GM19023 (cell line): Measurements from ENCODE around the gene ASCC1.
"Not testable (repeated sequence)": the region's sequence is repeated elsewhere in the genome, so short reads cannot be mapped to it uniquely, and the experiment has no call there.

ENCODE experiments used
- ATAC-seq: cut with Tn5 transposase; IDR thresholded peaks from one replicate; pipeline ENCODE4 v1.9.1; 2021; ENCODE audit warnings: mild to moderate bottlenecking, moderate library complexity; ENCODE audit not compliant: unreplicated experiment

Gene ASCC1

DNA sequence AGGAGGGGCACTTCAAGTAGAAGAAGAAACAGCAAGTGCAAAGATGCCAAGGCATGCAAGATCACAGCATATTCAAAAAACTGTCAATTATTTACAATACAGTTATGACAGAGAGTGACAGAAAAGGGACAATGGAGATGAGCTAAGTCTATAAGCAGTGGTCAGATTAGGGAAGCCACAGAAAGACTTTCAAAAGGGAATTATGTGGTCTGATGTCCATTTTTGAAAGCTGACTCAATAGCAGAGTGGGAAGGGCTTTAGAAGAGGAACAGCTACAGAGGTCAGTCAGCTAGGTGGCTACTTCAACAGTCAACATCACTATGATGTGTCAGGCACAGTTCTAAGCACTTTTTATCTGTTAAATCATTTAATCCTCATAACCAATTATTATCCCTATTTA, 82.6 kb downstream of the ASCC1 start:
- peak; percentile 90 for ATAC-seq

DNA sequence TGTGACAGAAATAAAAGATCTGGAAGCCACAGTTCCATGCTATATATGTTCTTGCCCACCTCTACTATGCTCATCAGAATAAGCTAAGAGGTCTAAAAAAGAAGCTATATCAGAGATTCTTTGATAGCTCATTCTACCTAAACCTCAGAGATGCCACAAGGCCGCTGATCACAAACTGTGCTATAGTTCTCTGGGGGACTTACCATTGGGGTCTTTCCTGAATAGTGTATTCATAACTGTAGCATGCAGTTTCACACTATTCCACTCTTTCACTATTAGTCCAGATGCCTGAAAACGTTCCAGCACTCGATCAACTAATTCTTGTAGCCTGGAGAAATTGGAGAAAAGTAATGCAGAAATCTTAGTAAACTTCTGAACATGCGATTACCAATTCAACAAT, 83.2 kb downstream of the ASCC1 start:
- no peak for ATAC-seq

DNA sequence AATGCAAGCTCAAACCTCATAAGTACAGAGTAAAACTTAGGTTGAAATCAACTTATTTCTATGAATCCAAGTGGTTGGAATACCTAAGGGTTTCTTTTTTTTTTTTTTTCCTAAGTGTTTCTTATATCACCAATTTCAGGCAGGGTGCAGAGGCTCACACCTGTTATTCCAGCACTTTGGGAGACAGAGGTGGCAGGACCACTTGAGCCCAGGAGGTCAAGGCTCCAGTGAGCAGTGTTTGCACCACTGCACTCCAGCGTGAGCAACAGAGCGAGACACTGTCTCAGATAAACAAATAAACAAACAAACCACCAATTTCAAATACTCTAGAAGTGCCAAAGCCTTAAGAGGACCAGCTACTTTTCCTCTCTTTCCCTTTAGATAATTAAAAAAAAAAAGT, 88.5 kb downstream of the ASCC1 start:
- no peak for ATAC-seq

DNA sequence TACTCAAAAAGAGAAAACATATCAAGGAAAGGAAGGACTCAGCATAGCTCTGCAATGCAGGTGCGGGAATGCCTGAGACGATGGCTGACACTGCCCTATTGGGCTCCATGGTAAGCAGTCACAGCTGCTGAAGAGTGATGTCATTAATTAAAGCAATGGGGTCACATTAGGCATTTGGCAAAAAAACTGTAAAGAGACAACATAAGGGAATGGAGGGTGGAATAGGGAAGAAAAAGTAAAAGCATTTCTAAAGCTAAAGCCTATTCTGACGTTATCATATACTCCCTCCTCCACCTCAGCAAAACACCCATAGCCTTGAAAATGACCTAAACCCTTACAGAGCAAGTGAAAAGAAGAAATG, 89.2 kb downstream of the ASCC1 start:
- ATAC-seq: no peak

DNA sequence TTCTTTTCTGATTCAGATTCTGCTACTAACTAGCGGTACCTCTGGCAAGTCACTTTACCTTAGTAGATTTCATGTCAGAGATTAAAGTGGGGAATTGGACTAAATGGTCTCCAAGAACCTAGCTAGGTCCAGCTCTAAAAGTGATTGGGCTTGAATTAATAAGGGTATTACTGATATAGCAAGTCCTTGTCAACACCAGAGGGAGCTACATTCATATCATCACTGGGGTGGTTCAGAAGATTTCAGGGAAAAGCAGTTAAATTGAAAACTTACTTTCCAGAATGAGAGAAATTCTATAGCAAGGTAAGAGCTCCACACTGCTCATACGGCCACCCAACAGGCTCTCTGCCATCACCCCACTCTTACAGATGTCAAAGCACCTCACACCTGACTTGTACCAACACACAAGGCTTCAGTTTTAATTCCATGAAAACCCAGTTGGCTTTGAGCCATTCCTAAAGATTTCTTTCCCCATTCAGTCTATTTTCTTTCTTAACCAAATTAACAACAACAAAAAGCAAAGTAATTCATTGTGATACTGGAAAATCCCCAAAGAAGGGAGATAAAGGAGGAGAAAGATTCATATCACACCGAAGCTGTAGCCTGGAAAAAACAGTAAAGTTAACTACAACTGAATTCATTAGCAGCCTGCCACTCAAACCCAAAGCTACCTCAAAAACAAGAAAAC, 89.7 kb downstream of the ASCC1 start:
- ATAC-seq: no peak

DNA sequence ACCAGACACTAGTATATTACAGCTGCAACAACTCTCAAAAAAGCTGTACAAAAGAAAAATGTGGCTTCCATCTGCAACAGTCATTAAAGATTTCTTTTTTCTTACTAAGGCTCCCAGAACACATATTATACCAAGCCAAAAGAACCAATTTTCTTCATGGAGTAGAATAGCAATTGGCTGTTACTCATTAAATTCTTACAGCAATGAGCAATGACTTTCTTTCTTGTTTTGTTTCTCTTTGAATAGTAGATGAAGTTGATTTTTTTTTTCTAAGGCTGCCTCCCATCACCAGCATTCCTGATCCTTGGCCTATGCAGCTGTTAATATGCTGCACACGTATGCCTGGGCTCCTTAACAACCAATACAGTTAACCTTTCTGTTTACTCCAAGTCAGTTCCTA, 91.1 kb downstream of the ASCC1 start:
- no peak for ATAC-seq

DNA sequence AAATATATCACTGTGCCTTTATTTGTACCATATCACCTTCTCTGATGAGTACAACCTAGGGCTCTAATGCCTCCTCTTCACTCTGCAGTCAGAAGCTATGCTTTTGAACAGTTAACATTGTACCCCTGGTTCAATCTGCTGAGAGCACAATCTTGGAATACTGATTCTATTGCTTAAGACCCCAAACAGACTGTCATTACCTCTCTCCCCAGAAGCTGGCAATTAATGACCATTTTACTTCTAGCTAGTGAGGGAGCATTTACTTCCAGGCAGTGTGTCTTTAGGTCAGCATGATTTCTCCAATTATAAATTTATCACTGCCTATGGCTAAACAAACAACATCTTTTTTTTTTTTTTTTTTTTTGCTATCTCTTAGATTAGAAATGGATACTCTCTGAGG, 91.7 kb downstream of the ASCC1 start:
- ATAC-seq: no peak

DNA sequence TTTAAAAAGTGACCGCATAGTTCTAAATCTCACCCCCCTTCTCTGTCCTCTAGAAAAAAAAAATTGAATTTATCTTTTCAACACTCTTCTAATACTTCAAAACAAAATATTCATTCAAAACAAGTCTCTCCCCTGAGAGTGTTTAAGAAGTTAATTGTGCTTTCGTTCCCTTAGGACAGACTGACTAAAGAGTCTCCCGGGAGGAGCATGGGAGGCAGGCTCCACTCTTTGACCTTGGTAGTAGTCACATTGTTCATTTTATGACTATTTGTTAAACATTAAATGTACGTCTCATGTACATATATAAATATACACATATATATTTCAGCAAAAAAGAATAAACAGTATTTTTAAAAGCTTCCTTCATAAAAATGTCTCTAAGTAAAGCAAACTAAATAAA, 92.5 kb downstream of the ASCC1 start:
- no peak for ATAC-seq

DNA sequence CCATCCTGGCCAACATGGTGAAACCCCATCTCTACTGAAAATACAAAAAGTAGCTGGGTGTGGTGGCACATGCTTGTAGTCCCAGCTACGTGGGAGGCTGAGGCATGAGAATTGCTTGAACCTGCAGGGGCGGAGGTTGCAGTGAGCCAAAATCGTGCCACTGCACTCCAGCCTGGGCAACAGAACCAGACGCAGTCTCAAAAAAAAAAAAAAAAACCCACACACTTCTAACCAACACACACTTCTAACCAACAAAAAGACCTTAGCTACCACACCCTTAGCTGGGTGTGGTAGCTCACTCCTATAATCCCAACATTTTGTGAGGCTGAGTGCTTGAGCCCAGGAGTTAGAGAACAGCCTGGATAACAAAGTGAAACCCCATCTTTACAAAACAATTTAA, 93.9 kb downstream of the ASCC1 start:
- ATAC-seq: no peak

DNA sequence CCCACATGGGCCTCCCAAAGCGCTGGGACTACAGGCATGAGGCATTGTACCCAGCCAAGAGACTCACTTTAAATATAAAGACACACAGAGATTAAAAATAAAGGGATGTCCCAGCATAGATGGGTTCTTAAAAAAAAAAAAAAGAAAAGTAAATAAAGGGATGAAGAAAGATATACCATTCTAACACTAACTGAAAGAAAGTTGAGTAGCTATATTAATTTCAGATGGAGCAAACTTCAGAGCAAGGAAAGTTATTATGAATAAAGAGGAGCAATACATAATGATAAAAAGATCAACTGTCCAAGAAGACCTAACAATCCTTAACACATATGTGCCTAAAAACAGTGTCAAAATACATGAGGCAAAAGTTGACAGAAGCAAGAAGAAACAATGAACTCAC, 94.7 kb downstream of the ASCC1 start:
- no peak for ATAC-seq

DNA sequence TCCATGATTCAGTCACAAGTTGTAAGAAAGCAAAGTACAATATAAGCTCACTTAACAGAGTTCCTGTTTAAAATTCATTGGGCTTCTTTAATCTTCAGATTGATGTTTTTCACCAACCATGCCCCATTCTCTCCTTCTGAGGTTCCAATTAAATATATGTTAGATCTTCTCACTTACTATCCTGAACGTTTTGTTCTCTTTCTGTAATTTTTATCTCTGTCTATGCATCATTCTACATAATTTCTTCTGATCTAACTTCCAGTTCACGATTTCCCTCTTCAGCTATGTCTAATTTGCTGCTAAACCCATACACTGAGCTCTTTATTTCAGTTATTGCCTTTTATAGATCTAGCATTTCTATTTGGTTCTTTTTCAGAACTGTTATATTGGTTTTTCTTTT, 99.7 kb downstream of the ASCC1 start:
- no peak for ATAC-seq

DNA sequence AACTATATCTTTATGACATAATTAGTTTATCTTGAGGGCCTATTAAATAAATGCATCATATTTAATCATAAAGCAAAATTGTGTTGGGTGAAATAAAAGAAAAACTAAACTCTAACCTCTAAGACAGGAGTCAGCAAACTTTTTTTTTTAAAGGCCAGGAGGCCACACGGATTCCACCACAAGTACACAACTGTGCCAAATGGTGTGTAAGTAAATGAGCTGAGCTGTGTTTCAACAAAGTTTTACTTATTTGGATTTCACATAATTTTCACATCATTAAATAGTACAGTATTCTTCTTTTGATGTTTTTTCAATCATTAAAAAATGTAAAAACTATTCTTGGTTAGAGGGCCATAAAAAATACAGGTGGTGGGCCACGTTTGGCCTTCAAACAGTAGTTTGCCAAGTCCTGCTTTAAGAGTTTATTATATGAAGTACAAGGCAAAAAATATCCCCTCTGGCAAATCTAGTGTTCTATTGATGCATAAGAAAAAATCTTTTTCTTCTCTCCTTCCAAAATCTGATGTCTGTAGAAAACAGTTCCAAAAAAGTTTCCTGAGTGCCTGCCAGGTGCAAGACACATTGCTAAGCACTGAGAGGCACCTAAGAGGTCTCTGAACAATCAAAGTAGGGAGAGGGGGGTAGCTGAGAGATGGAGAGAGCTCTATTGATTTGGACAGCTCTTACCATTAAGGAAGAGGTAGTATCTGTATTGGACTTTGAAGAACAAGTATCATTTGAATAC, 101.2 kb downstream of the ASCC1 start:
- no peak for ATAC-seq

DNA sequence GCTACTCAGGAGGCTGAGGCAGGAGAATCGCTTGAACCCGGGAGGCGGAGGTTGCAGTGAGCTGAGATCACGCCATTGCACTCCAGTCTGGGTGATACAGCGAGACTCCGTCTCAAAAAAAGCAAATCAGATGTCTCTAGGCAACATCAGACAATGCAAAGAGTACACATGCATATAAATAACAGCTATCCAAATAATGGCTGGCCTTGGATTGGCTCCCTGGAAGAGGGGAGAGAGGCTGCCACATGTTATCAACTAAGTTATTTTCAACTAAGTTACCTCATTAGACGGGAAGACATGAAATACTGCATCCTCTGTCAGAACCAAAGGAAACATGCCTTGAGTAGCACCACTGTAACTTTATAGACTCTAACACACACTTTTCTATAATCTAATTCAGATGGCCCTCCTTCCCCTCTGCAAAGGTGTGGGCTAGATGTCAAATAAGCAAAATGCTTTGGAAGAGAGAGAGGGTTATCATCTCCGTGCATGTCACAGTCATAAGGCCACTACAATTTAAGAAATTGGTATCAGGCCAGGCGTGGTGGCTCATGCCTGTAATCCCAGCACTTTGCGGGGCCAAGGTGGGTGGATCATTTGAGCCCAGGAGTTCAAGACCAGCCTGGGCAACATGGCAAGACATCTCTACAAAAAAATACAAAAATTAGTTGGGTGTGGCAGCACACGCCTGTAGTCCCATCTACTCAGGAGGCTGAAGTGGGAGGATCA, 105.2 kb downstream of the ASCC1 start:
- ATAC-seq: no peak

DNA sequence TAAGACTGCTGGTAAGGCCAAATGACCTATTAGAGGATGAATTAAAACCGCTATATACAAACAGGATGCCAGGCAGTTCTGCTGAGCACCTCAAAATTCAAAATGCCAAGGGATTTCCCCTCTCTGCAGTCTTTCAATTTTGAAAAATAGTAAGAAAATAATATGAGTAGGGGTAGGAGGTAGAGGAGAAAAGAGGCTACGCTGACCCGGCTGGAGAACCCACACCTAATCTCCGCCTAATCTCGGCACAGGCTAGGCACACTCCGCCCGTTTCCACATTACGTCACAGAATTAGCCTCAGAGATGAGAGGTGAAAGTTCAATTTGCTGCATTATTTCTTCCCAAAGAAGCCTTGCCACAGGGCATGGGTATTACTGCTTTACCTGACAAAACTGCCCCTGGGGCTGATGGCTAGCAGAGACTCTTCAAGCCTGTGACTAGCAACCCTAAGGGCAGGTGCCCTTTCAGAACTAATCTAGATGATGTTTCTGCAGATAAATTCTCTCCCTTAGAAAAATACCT, 106.4 kb downstream of the ASCC1 start:
- no peak for ATAC-seq

DNA sequence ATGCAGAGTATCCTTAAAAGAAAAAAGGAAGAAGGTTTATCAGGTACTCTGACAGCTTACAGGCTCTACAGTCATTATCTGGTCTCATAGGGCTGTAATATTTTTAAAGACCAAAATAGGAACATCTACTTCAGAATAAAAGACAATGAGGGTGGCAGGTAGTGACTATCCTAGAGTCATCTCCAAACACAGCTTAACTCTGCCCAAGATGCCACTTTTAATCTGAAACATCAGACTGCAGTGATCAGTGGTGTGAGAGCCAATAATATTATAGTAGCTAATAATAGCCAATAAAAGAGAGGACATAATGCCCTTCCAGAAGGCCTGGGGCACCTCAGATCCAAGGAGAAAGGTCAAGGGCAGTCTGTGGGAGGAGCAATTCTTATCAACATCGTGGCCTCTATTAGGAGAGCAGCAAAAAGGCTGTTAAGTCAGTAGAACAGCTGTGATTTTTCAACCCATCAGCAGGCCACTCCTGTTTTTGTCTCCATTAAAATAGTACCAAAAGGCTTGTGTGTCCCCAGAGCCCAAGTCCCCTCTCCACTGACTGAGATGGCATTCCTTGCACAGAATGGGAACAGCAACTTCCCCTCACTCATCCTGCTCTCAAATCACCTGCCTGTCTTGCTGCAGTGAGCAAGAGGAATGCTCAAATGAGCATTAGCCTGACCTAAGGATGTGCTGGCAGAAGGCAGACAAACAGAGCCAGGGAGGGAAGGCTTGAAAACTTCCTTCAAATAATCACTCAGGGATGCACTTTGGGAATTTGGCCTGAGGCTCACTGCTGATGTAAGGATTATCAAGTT, 107.0 kb downstream of the ASCC1 start:
- ATAC-seq: no peak

DNA sequence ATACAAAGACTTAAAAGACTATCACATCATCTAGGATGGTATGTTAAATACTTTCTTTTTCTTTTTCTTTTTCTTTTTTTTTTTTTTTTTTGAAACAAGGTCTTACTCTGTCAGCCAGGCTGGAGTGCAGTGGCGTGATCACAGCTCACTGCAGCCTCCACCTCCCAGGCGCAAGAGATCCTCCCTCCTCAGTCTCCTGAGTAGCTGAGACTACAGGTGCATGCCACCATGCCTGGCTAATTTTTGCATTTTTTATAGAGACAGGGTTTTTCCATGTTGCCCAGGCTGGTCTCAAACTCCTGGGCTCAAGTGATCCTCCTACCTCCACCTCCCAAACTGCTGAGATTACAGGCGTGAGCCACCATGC, 108.1 kb downstream of the ASCC1 start:
- not testable (repeated sequence) for ATAC-seq

DNA sequence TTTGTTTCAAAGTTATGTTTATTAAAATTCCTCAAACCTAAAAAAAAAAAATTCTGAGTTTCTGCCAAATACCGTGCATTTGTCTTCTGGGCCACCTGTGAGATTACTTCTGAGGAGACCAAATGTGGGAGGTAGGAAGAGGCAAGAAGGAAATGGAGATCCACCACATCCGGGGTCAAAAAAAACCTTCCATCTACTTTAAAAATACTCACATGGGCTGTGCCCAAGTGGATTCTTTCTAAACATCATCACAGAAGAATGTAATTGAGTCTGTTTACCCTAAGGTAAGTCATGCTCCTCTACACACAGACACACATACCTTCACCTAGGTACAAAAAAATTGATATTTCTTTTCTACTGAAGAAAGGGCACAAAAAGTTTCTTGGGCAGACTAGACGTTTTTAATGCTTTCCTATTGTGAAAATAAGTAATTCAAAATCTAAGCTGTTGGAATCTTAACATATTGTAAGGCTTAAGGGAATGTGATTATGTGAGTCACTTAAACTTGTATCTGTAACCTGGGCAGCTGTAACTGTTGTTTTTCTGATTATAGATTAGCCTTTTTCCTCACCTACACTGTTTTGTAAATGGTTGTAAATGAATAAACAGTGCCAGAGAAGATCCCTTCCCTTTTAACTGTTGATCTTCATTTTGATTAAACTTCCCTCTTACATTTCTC, 108.6 kb downstream of the ASCC1 start:
- no peak for ATAC-seq

DNA sequence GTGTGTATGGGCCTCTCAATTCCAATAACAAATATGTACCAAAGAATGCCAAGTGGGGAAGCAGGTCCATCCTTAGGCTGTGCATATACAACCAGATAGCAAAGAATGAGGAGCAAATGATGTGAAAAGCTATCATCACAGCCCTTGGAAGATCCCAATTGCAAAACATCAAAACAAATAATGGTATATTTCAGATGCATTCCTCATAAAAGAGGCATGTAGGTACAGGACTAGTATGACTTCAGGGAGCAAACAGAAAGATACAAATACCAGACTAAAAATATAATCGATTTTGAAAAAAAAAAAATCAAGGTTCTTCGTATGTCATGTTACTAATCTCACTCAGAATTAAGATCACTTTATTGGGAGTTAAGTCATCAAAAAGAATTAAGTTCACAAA, 109.2 kb downstream of the ASCC1 start:
- ATAC-seq: no peak

DNA sequence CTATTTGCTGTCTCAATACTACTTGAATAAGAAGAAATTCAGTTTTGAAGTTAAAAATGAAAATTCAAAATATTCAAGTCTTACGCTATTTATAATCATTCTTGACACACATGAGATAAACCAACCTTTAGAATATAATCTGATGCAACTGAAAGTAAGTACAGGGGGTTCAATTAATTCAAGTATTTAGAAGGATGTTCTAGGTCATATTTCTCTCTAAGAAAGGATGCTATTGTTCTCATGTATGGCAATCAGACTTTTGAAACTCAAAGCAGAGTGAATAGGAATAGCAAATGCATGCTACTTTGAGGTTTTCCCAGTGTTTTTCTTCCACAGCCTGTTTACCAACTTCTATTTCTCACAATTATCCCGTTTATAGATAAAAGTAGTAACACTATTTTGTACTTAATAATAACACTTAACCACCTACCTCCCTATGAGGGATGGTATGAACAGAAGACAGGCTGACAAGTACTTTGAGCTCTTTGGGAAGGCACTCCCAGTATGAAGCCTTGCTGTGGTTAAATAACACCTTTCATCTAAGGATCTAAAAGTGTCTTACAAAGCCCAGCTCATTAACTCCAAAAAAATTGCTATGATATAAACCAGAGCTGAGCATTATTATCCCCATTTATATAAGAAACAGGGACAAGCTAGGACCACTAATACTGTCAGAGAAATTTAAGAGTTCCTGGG, 109.8 kb downstream of the ASCC1 start:
- ATAC-seq: no peak

DNA sequence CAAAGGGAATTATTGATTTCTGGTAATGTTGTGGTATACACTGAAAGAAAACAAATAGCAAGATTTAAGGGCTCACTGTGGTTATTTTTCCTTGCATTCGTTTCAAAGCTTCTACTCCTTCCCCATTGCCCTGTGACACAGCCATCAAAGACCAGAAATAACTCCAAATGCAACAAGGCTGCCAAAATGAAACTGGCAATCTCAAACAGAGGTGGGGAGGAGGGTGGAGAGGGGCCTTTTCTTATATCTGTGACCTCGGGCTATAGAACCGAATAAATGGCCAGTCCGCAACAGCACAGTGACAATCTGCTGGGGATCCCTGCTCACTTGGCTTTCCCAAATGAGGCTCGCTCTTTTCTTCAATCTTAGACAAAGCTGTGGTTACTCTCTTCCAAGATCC, 110.4 kb downstream of the ASCC1 start:
- no peak for ATAC-seq
